OCI-LY7 (cell line): ENCODE data around the gene KANSL1. TPM values are rescaled to one million over a fixed set of nuclear protein-coding genes. Genes with fewer than 3 reads are reported as not detected.

Experiments
- BruUV-seq: library from RNA; stranded (reverse); fragments of 400-500 nt; replicated peaks from 2 replicates; lab custom pipeline; 2021; lab: Mats Ljungman, UMichigan
- CTCF ChIA-PET: fragments of 300-600 bp; sonication (Branson Sonifier 250); formaldehyde crosslinking; loops from one replicate; lab custom pipeline; 2022; ENCODE audit warnings: antibody characterized with exemption; ENCODE audit not compliant: unreplicated experiment; lab: Charles Lee
- POLR2A ChIA-PET: fragments of 300-600 bp; sonication (Branson Sonifier 250); formaldehyde crosslinking; loops from one replicate; lab custom pipeline; 2022; ENCODE audit warnings: antibody characterized with exemption; lab: Charles Lee
- DNase-seq: peaks from one replicate; pipeline ENCODE4 v3.0.0-alpha.2; 2015; ENCODE audit warnings: low spot score
- H2AFZ ChIP-seq: fragments of 200-600 bp; sonication (generic), shearing (Covaris generic); 2 replicates; pipeline ENCODE4 v1.6.1; 2014; ENCODE audit warnings: mild to moderate bottlenecking, antibody characterized with exemption, low read length, moderate library complexity
- H3K27ac ChIP-seq: fragments of 200-600 bp; sonication (generic); 2 replicates; pipeline ENCODE4 v1.5.1; 2014; ENCODE audit warnings: mixed run types, low read depth, mild to moderate bottlenecking, moderate library complexity, low read length, inconsistent platforms; ENCODE audit not compliant: poor library complexity, severe bottlenecking
- H3K36me3 ChIP-seq: fragments of 200-600 bp; sonication (generic); 2 replicates; pipeline ENCODE4 v1.6.1; 2014; ENCODE audit warnings: mild to moderate bottlenecking, antibody characterized with exemption, low read length, moderate library complexity, mixed read lengths; ENCODE audit not compliant: insufficient read depth
- H3K4me1 ChIP-seq: fragments of 200-600 bp; sonication (generic); 2 replicates; pipeline ENCODE4 v1.5.1; 2014; ENCODE audit warnings: mild to moderate bottlenecking, low read length; ENCODE audit not compliant: insufficient read depth, poor library complexity, severe bottlenecking
- H3K4me2 ChIP-seq: fragments of 200-600 bp; sonication (generic); 2 replicates; pipeline ENCODE4 v1.6.1; 2014; ENCODE audit warnings: mild to moderate bottlenecking, low read length
- H3K4me3 ChIP-seq: fragments of 200-600 bp; sonication (generic); 2 replicates; pipeline ENCODE4 v1.5.1; 2014; ENCODE audit warnings: mild to moderate bottlenecking, low read depth, low read length; ENCODE audit not compliant: poor library complexity, severe bottlenecking
- H3K79me2 ChIP-seq: fragments of 200-600 bp; sonication (generic); 2 replicates; pipeline ENCODE4 v1.6.1; 2016; ENCODE audit warnings: low read depth, mild to moderate bottlenecking, low read length, moderate library complexity, mixed read lengths; ENCODE audit not compliant: insufficient read depth
- H3K9me2 ChIP-seq: fragments of 200-600 bp; sonication (generic); 2 replicates; pipeline ENCODE4 v1.6.1; 2016; ENCODE audit warnings: mild to moderate bottlenecking, low read length, mixed read lengths; ENCODE audit not compliant: insufficient read depth
- H3K9me3 ChIP-seq: fragments of 200-600 bp; sonication (generic); 2 replicates; pipeline ENCODE4 v1.6.1; 2014; ENCODE audit warnings: mild to moderate bottlenecking, mixed run types, low read length, mixed read lengths
- H4K20me1 ChIP-seq: fragments of 200-600 bp; sonication (generic); 2 replicates; pipeline ENCODE4 v1.6.1; 2014; ENCODE audit warnings: mild to moderate bottlenecking, antibody characterized with exemption, low read length, moderate library complexity, mixed read lengths; ENCODE audit not compliant: insufficient read depth
- EZH2phosphoT487 ChIP-seq: fragments of 200-600 bp; sonication (generic); IDR thresholded peaks from 2 replicates; pipeline ENCODE4 v1.6.1; 2018; ENCODE audit warnings: low read depth, borderline replicate concordance, mild to moderate bottlenecking, mixed run types, antibody characterized with exemption, low read length, moderate library complexity, mixed read lengths
- intact Hi-C: fragments of 100-400 bp; cut with micrococcal nuclease; formaldehyde crosslinking; loops from one replicate; pipeline ENCODE4 v1.10.0; 2022; ENCODE audit not compliant: unreplicated experiment
- total RNA-seq, 2 experiments: library from RNA; depleted of rRNA in 1 of 2; stranded (reverse); fragments of >200 nt in 1 of 2; shearing (Covaris generic) in 1 of 2; gene quantifications; 2 replicates each; pipeline ENCODE4 v1.2.3, GENCODE V29; 2014 to 2022
- TF ChIP-seq, protein P1 (sequence below): fragments of 200-600 bp; sonication (generic); conservative IDR thresholded peaks from 2 replicates; pipeline ENCODE4 v1.5.1; 2014; ENCODE audit warnings: mild to moderate bottlenecking, antibody characterized with exemption, low read length, moderate library complexity, mixed read lengths

KANSL1 gene
- total RNA-seq, 2 experiments from 2014 or later: 96.9 to 129 TPM

DNA sequence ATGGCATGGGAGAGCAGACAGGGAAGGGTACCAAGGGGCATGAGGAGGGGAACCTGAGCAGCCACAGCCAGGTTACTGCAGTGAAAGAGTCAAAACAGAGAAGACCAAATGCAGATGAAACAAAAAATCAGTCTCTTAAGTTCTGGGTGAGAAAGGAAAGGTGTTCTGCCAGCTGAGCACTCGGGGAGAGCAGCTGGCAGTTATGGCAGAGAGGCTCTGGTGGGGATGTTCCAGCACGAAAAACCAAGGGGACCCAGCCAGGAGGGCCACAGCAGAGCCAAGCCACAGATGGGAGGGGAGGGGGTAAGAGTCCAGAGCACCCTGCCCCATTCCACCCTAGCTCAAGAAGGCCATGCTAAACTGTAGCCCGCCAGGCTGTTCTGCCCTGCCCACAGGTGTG lies 162.5 kb downstream of the KANSL1 start:
- Histone ChIP-seq H3K9me3 (no peaks in the 10 kb centered on the region), H2AFZ (no peak overlapping the region), H3K79me2 (no peaks in the 10 kb centered on the region), H3K4me1 (peaks cover 8% of the 10 kb centered on the region), H3K4me3 (no peak overlapping the region), H3K4me2 (no peak overlapping the region), H3K9me2 (no peaks in the 10 kb centered on the region), H3K27ac (no peak overlapping the region), H4K20me1 (no peaks in the 10 kb centered on the region), H3K36me3 (peaks cover 86% of the 10 kb centered on the region)
- intact Hi-C loops: no loop called here
- TF ChIP-seq, protein P1, sequence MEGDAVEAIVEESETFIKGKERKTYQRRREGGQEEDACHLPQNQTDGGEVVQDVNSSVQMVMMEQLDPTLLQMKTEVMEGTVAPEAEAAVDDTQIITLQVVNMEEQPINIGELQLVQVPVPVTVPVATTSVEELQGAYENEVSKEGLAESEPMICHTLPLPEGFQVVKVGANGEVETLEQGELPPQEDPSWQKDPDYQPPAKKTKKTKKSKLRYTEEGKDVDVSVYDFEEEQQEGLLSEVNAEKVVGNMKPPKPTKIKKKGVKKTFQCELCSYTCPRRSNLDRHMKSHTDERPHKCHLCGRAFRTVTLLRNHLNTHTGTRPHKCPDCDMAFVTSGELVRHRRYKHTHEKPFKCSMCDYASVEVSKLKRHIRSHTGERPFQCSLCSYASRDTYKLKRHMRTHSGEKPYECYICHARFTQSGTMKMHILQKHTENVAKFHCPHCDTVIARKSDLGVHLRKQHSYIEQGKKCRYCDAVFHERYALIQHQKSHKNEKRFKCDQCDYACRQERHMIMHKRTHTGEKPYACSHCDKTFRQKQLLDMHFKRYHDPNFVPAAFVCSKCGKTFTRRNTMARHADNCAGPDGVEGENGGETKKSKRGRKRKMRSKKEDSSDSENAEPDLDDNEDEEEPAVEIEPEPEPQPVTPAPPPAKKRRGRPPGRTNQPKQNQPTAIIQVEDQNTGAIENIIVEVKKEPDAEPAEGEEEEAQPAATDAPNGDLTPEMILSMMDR: no peak
- TF ChIP-seq EZH2phosphoT487: no peak
- CTCF ChIA-PET: no interaction called here
- no TSS peak for BruUV-seq
- DNase-seq: no peak
- POLR2A ChIA-PET: no interaction called here

DNA sequence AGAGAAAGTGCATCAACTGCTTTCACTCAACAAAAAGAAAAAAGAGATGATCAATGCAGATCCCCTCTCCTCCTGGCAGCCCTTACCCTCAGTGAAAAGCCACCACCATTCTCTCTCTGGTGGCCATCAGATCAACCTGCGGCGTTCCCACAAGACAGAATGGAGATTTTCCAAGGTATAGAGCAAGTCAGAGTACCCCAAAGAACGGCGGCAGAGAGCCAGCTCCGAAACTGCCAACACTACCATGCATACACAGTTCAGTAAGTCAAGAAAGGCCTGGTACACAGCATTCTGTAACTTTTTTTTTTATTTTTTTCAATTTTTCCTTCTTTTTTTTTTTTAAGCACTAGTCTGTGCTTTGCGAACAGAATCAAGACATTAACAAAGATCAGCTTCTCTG lies 163.6 kb downstream of the KANSL1 start:
- intact Hi-C loops: no loop called here
- no peak overlapping the region for H3K4me3 ChIP-seq
- H3K4me1 ChIP-seq: peaks cover 10% of the 10 kb centered on the region
- POLR2A ChIA-PET: interaction anchor here (0.7 kb wide), 1 partner anchor 119 kb away, joined by 4 read pairs; no protein-coding TSS in a partner anchor
- H2AFZ ChIP-seq: no peak overlapping the region
- no TSS peak for BruUV-seq
- CTCF ChIA-PET: no interaction called here
- H4K20me1 ChIP-seq: no peaks in the 10 kb centered on the region
- peaks cover 75% of the 10 kb centered on the region for H3K36me3 ChIP-seq
- H3K79me2 ChIP-seq: no peaks in the 10 kb centered on the region
- no peaks in the 10 kb centered on the region for H3K9me3 ChIP-seq
- no peak overlapping the region for H3K27ac ChIP-seq
- H3K4me2 ChIP-seq: no peak overlapping the region
- no peak for DNase-seq
- no peaks in the 10 kb centered on the region for H3K9me2 ChIP-seq
- no peak for TF ChIP-seq EZH2phosphoT487
- TF ChIP-seq, protein P1: no peak

DNA sequence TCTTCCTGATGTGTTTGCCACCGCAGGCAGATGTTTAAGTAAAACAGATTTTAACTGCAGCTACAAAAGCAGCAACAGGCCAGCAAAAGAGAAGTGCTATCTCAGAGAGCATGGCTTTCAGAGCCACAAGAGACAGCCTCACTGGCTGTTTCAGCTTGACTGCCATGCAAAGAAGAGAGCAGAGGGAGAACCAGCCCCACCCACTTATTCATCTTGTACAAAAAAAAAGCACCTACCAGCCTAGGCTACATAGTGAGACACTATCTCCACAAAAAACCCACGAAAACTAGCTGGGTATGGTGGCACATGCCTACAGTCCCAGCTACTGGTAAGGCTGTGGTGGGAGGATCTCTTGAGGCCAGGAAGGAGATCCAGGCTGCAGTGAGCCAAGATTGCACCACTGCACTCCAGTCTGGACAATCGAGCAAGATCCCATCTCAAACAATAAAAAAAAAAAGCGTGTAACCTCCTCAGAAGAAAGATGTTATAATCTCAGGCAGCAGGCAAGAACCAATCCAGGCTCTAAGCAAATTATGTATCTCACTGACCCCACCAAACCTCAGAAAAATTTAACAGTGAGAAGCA lies 164.2 kb downstream of the KANSL1 start:
- TF ChIP-seq, protein P1: no peak
- no peak for TF ChIP-seq EZH2phosphoT487
- no peak overlapping the region for H3K4me3 ChIP-seq
- H3K79me2 ChIP-seq: no peaks in the 10 kb centered on the region
- no peak for DNase-seq
- no TSS peak for BruUV-seq
- no peak overlapping the region for H2AFZ ChIP-seq
- no peaks in the 10 kb centered on the region for H3K9me2 ChIP-seq
- CTCF ChIA-PET: no interaction called here
- POLR2A ChIA-PET: no interaction called here
- intact Hi-C loops: no loop called here
- no peak overlapping the region for H3K27ac ChIP-seq
- no peaks in the 10 kb centered on the region for H3K9me3 ChIP-seq
- no peaks in the 10 kb centered on the region for H4K20me1 ChIP-seq
- H3K4me2 ChIP-seq: no peak overlapping the region
- peaks cover 10% of the 10 kb centered on the region for H3K4me1 ChIP-seq
- H3K36me3 ChIP-seq: peaks cover 69% of the 10 kb centered on the region
